IMR-90 (cell line): ENCODE data around the gene SLC16A4. TPM values are rescaled to one million over a fixed set of nuclear protein-coding genes. Genes with fewer than 3 reads are reported as not detected.

Experiments used
- ATAC-seq: fragments of 200-7000 bp; cut with Tn5 transposase; 2 replicates; pipeline ENCODE4 v1.9.1; 2020; ENCODE audit warnings: low read depth, mild to moderate bottlenecking, moderate library complexity
- BruUV-seq: library from RNA; stranded (reverse); fragments of 400-500 nt; replicated peaks from 2 replicates; lab custom pipeline; 2021; lab: Mats Ljungman, UMichigan
- CTCF ChIA-PET: fragments of 300-600 bp; formaldehyde crosslinking; extraction: SDS; loops from one replicate; lab custom pipeline; 2021; ENCODE audit warnings: antibody characterized with exemption; lab: Yijun Ruan, JAX
- POLR2A ChIA-PET: fragments of 300-600 bp; sonication (Branson Sonifier 250); formaldehyde crosslinking; loops from one replicate; lab custom pipeline; 2022; ENCODE audit warnings: antibody characterized with exemption; ENCODE audit not compliant: unreplicated experiment; lab: Charles Lee
- DNase-seq: peaks from one replicate; pipeline ENCODE4 v3.0.0; 2013
- H2AFZ ChIP-seq: replicated peaks from 2 replicates; pipeline ENCODE3; 2013; ENCODE audit warnings: low read length, mild to moderate bottlenecking; ENCODE audit not compliant: poor library complexity
- H2AK5ac ChIP-seq: 2 replicates; pipeline ENCODE4 v1.6.1; 2013; ENCODE audit warnings: low read depth, low read length, inconsistent platforms
- H2AK9ac ChIP-seq: replicated peaks from 2 replicates; pipeline ENCODE3; 2013; ENCODE audit warnings: mild to moderate bottlenecking, low read depth, low read length, moderate library complexity; ENCODE audit not compliant: poor library complexity
- H2BK120ac ChIP-seq: 2 replicates; pipeline ENCODE4 v1.6.1; 2013; ENCODE audit warnings: low read depth, low read length, inconsistent platforms
- H2BK15ac ChIP-seq: 3 replicates; pipeline ENCODE4 v1.6.1; 2013; ENCODE audit warnings: low read depth, low read length, inconsistent platforms
- H2BK20ac ChIP-seq: 2 replicates; pipeline ENCODE4 v1.6.1; 2013; ENCODE audit warnings: low read depth, mild to moderate bottlenecking, inconsistent platforms, low read length, moderate library complexity
- H2BK5ac ChIP-seq: 2 replicates; pipeline ENCODE4 v1.6.1; 2013; ENCODE audit warnings: mild to moderate bottlenecking, low read depth, low read length, inconsistent platforms; ENCODE audit not compliant: poor library complexity, severe bottlenecking
- H3K14ac ChIP-seq: replicated peaks from 2 replicates; pipeline ENCODE4 v1.6.1; 2013; ENCODE audit warnings: low read depth, low read length, inconsistent platforms
- H3K18ac ChIP-seq: 2 replicates; pipeline ENCODE4 v1.6.1; 2013; ENCODE audit warnings: low read depth, low read length, control low read depth
- H3K23ac ChIP-seq: 2 replicates; pipeline ENCODE4 v1.6.1; 2013; ENCODE audit warnings: low read depth, low read length, inconsistent platforms
- H3K27ac ChIP-seq: 2 replicates; pipeline ENCODE4 v1.5.1; 2013; ENCODE audit warnings: mild to moderate bottlenecking, control low read depth, low read length; ENCODE audit not compliant: insufficient read depth
- H3K27me3 ChIP-seq: 2 replicates; pipeline ENCODE4 v1.6.1; 2013; ENCODE audit warnings: low read length; ENCODE audit not compliant: control insufficient read depth, insufficient read depth
- H3K36me3 ChIP-seq: 2 replicates; pipeline ENCODE4 v1.6.1; 2013; ENCODE audit warnings: low read length, mixed read lengths; ENCODE audit not compliant: control insufficient read depth, insufficient read depth
- H3K4ac ChIP-seq: 2 replicates; pipeline ENCODE4 v1.6.1; 2013; ENCODE audit warnings: low read depth, low read length, inconsistent platforms
- H3K4me1 ChIP-seq: 2 replicates; pipeline ENCODE4 v1.6.1; 2013; ENCODE audit warnings: low read length, mixed read lengths; ENCODE audit not compliant: control insufficient read depth, insufficient read depth
- H3K4me2 ChIP-seq: 2 replicates; pipeline ENCODE4 v1.6.1; 2013; ENCODE audit warnings: low read depth, mild to moderate bottlenecking, control low read depth, low read length, moderate library complexity
- H3K4me3 ChIP-seq: 2 replicates; pipeline ENCODE4 v1.5.1; 2013; ENCODE audit warnings: low read depth, mild to moderate bottlenecking, control low read depth, low read length, moderate library complexity; ENCODE audit not compliant: insufficient read depth
- H3K56ac ChIP-seq: 2 replicates; pipeline ENCODE4 v1.6.1; 2013; ENCODE audit warnings: low read length, inconsistent platforms; ENCODE audit not compliant: insufficient read depth; ENCODE audit errors: extremely low read depth
- H3K79me1 ChIP-seq, 2 experiments: 2 replicates each; pipeline ENCODE4 v1.6.1; 2013; ENCODE audit warnings: low read length in 2 of 2, inconsistent platforms in 1 of 2, low read depth in 1 of 2
- H3K9ac ChIP-seq: 2 replicates; pipeline ENCODE4 v1.6.1; 2013; ENCODE audit warnings: low read depth, low read length, control low read depth
- H3K9me1 ChIP-seq: 2 replicates; pipeline ENCODE4 v1.6.1; 2013; ENCODE audit warnings: low read length, inconsistent platforms; ENCODE audit not compliant: insufficient read depth
- H3K9me3 ChIP-seq: 2 replicates; pipeline ENCODE4 v1.6.1; 2013; ENCODE audit warnings: low read length; ENCODE audit not compliant: control insufficient read depth, insufficient read depth
- H4K20me1 ChIP-seq: 2 replicates; pipeline ENCODE4 v1.6.1; 2013; ENCODE audit warnings: low read length, inconsistent platforms; ENCODE audit not compliant: insufficient read depth
- H4K5ac ChIP-seq: 2 replicates; pipeline ENCODE4 v1.6.1; 2013; ENCODE audit warnings: mild to moderate bottlenecking, low read depth, low read length, control low read depth
- H4K8ac ChIP-seq, 2 experiments: 2 replicates each; pipeline ENCODE4 v1.6.1; 2013; ENCODE audit warnings: low read depth in 2 of 2, low read length in 2 of 2, control low read depth in 1 of 2, inconsistent platforms in 1 of 2
- H4K91ac ChIP-seq: 2 replicates; pipeline ENCODE4 v1.6.1; 2013; ENCODE audit warnings: low read depth, low read length, inconsistent platforms; ENCODE audit not compliant: insufficient read depth
- BHLHE40 ChIP-seq: fragments of 150-350 bp; IDR thresholded peaks from 2 replicates; pipeline ENCODE4 v1.6.1; 2016; ENCODE audit warnings: mild to moderate bottlenecking, low read depth, low read length
- CEBPB ChIP-seq: IDR thresholded peaks from 2 replicates; pipeline ENCODE4 v1.6.1; 2012; ENCODE audit warnings: low read depth, low read length, improper control_type of control experiment
- CHD1 ChIP-seq: IDR thresholded peaks from 2 replicates; pipeline ENCODE4 v1.6.1; 2012; ENCODE audit warnings: low read depth, low read length, improper control_type of control experiment
- ELK1 ChIP-seq: fragments of 150-350 bp; IDR thresholded peaks from 2 replicates; pipeline ENCODE4 v1.6.1; 2016; ENCODE audit warnings: low read depth, mild to moderate bottlenecking, low read length, moderate library complexity, borderline replicate concordance
- NFE2L2 ChIP-seq: fragments of 150-350 bp; IDR thresholded peaks from 2 replicates; pipeline ENCODE4 v1.6.1; 2016; ENCODE audit warnings: low read depth, mild to moderate bottlenecking, low read length
- POLR2A ChIP-seq: IDR thresholded peaks from 2 replicates; pipeline ENCODE4 v1.6.1; 2012; ENCODE audit warnings: mild to moderate bottlenecking, low read depth, low read length
- SMC3 ChIP-seq: fragments of 150-350 bp; IDR thresholded peaks from 2 replicates; pipeline ENCODE4 v1.6.1; 2016; ENCODE audit warnings: low read depth, mild to moderate bottlenecking, antibody characterized with exemption, low read length, moderate library complexity
- USF2 ChIP-seq: fragments of 150-350 bp; IDR thresholded peaks from 2 replicates; pipeline ENCODE4 v1.6.1; 2017; ENCODE audit warnings: mild to moderate bottlenecking, antibody characterized with exemption, low read length, low read depth
- WGBS, 2 experiments: methylation state at CpG; one replicate each; pipeline versions ENCODE4 v1.1.5 to v1.1.7; 2013; ENCODE audit warnings: missing lambda C conversion rate in 2 of 2; ENCODE audit not compliant: insufficient read length in 1 of 2; ENCODE audit errors: extremely low coverage in 2 of 2; 5-methylcytosine and 5-hydroxymethylcytosine counted together
- dilution Hi-C: fragments of 300-500 bp; cut with HindIII; formaldehyde crosslinking; loops from one replicate; pipeline ENCODE4 v1.14.3; 2018; ENCODE audit warnings: low sequenced_read_pairs; ENCODE audit not compliant: unreplicated experiment
- in situ Hi-C: fragments of 300-500 bp; cut with MboI; formaldehyde crosslinking; loops from 3 replicates; pipeline ENCODE4 v1.14.3; 2019; ENCODE audit warnings: low sequenced_read_pairs, inconsistent platforms, mixed read lengths
- intact Hi-C: fragments of 100-400 bp; cut with micrococcal nuclease; formaldehyde crosslinking; loops from 2 replicates; pipeline ENCODE4 v1.10.0; 2022
- polyA plus RNA-seq, 3 experiments: library from polyadenylated mRNA; depleted of rRNA; stranded (reverse); fragments of >200 nt; gene quantifications; 2 replicates each; pipeline ENCODE4 v1.2.3, GENCODE V29; 2012; ENCODE audit warnings: low replicate concordance in 1 of 3
- total RNA-seq: library from RNA; depleted of rRNA; stranded (reverse); fragments of >200 nt; gene quantifications from 2 replicates; pipeline ENCODE4 v1.2.3, GENCODE V29; 2012

SLC16A4 gene
- total and polyA plus RNA-seq, 2 of the 4 experiments (the other 2 are of a cell fraction), result 27.7 to 65.2 TPM

GRCh38 chr1:110434946-110435345 is 44.1 kb upstream of the SLC16A4 start:
- no peak for ATAC-seq

More at GRCh38 chr1:110434946-110435345, 44.1 kb upstream of the SLC16A4 start:
- H3K18ac ChIP-seq, result no peak overlapping the region
- no peak overlapping the region for H3K56ac ChIP-seq
- no peak overlapping the region for H3K9ac ChIP-seq
- H3K23ac ChIP-seq, result no peak overlapping the region
- dilution Hi-C loops, result no loop called here
- H4K20me1 ChIP-seq, result no peaks in the 10 kb centered on the region
- H3K14ac ChIP-seq, result no peak overlapping the region
- H3K4me3 ChIP-seq, result no peak overlapping the region
- H3K9me3 ChIP-seq, result no peaks in the 10 kb centered on the region
- H4K8ac ChIP-seq, result no peak overlapping the region
- no peak overlapping the region for H2BK15ac ChIP-seq
- H2BK120ac ChIP-seq, result no peak overlapping the region
- POLR2A ChIA-PET, result no interaction called here
- H4K91ac ChIP-seq, result no peak overlapping the region
- TF ChIP-seq SMC3 (no peak), CHD1 (no peak), NFE2L2 (no peak), ELK1 (no peak), USF2 (no peak), CEBPB (no peak), POLR2A (no peak), BHLHE40 (no peak)
- H4K5ac ChIP-seq, result no peak overlapping the region
- H3K4me1 ChIP-seq, result peaks cover 2% of the 10 kb centered on the region; the same call in 1 of the 2 replicates
- H3K4ac ChIP-seq, result no peak overlapping the region
- no peaks in the 10 kb centered on the region for H3K36me3 ChIP-seq
- CTCF ChIA-PET, result interaction anchor here (0.8 kb wide), 1 partner anchor 25 kb away, joined by 3 read pairs; no protein-coding TSS in a partner anchor
- no CpG with 5 or more reads among the region's 3 CpGs for WGBS, 2 experiments
- intact Hi-C loops, result no loop called here
- H2BK20ac ChIP-seq, result no peak overlapping the region
- BruUV-seq, result no TSS peak
- H3K9me1 ChIP-seq, result no peaks in the 10 kb centered on the region
- peaks cover 46% of the 10 kb centered on the region for H3K27me3 ChIP-seq
- no peak overlapping the region for H2AFZ ChIP-seq
- H3K27ac ChIP-seq, result no peak overlapping the region
- DNase-seq, result no peak
- no peak overlapping the region for H2AK5ac ChIP-seq
- in situ Hi-C loops, result no loop called here
- no peaks in the 10 kb centered on the region for H3K79me1 ChIP-seq
- H2BK5ac ChIP-seq, result no peak overlapping the region
- H3K4me2 ChIP-seq, result no peak overlapping the region
- H2AK9ac ChIP-seq, result no peak overlapping the region
